Right lung (tissue), 5 donors: ENCODE measurements around the gene TP53BP2. TPM values are rescaled to one million over a fixed set of nuclear protein-coding genes. Genes with fewer than 3 reads are reported as not detected.

Experiments used
- DNase-seq, 2 donors: peaks; one replicate each; pipeline ENCODE4 v3.0.0-alpha.2; 2013
- polyA plus RNA-seq, 5 donors: library from polyadenylated mRNA; unstranded; fragments of 120-200 nt; gene quantifications; one replicate each; pipeline versions ENCODE4 v1.2.1 to v1.2.3, GENCODE V29; 2013; ENCODE audit warnings: inconsistent platforms in 1 of 5, low replicate concordance in 1 of 5; ENCODE audit not compliant: insufficient read length in 5 of 5, insufficient read depth in 1 of 5

TP53BP2 gene
- polyA plus RNA-seq, 5 donors: 38.3 to 66.3 (median 50.3) TPM

- no peak for DNase-seq
Observed at GRCh38 chr1:223796210-223796609, 49.5 kb downstream of the TP53BP2 start.

- no peak for DNase-seq
Observed at GRCh38 chr1:223794136-223794880, 51.4 kb downstream of the TP53BP2 start.

GRCh38 chr1:223793716-223794115, 52.0 kb downstream of the TP53BP2 start:
- no peak for DNase-seq

- no peak for DNase-seq
Observed at GRCh38 chr1:223792046-223792445, 53.7 kb downstream of the TP53BP2 start.

GRCh38 chr1:223788746-223789415, 56.9 kb downstream of the TP53BP2 start:
- no peak for DNase-seq

- DNase-seq: no peak
Observed at GRCh38 chr1:223785808-223786207, 59.9 kb downstream of the TP53BP2 start.

- DNase-seq: no peak
Observed at GRCh38 chr1:223784541-223784940, 61.2 kb downstream of the TP53BP2 start.

GRCh38 chr1:223783676-223784075, 62.1 kb downstream of the TP53BP2 start:
- no peak for DNase-seq

- no peak for DNase-seq
Observed at GRCh38 chr1:223780949-223781348, 64.8 kb downstream of the TP53BP2 start.

- no peak for DNase-seq
Observed at GRCh38 chr1:223780318-223780717, 65.4 kb downstream of the TP53BP2 start.

- DNase-seq: no peak
Observed at GRCh38 chr1:223776826-223777454, 68.8 kb downstream of the TP53BP2 start.

- DNase-seq: no peak
Observed at GRCh38 chr1:223776075-223776814, 69.5 kb downstream of the TP53BP2 start.

- no peak for DNase-seq
Observed at GRCh38 chr1:223775711-223776074, 70.1 kb downstream of the TP53BP2 start.

- no peak for DNase-seq
Observed at GRCh38 chr1:223775054-223775453, 70.7 kb downstream of the TP53BP2 start.

- DNase-seq: no peak
Observed at GRCh38 chr1:223774134-223774814, 71.5 kb downstream of the TP53BP2 start.

- DNase-seq: no peak
Observed at GRCh38 chr1:223772771-223773160, 73.0 kb downstream of the TP53BP2 start.

- DNase-seq: no peak
Observed at GRCh38 chr1:223771814-223772770, 73.7 kb downstream of the TP53BP2 start.

GRCh38 chr1:223771469-223771813, 74.3 kb downstream of the TP53BP2 start:
- no peak for DNase-seq

- DNase-seq: no peak
Observed at GRCh38 chr1:223770621-223771315, 75.0 kb downstream of the TP53BP2 start.
